GM12892 (cell line): ENCODE measurements around the gene FAM114A1.

Experiments used
- POLR2A ChIP-seq: IDR thresholded peaks from 2 replicates; pipeline ENCODE4 v1.6.1; 2011; ENCODE audit warnings: low read depth, low read length, control low read depth
- POLR2AphosphoS5 ChIP-seq: IDR thresholded peaks from 2 replicates; pipeline ENCODE4 v1.6.1; 2011; ENCODE audit warnings: low read depth, low read length, control low read depth
- TAF1 ChIP-seq: IDR thresholded peaks from 2 replicates; pipeline ENCODE4 v1.6.1; 2011; ENCODE audit warnings: low read depth, mild to moderate bottlenecking, control low read depth, low read length, borderline replicate concordance

DNA sequence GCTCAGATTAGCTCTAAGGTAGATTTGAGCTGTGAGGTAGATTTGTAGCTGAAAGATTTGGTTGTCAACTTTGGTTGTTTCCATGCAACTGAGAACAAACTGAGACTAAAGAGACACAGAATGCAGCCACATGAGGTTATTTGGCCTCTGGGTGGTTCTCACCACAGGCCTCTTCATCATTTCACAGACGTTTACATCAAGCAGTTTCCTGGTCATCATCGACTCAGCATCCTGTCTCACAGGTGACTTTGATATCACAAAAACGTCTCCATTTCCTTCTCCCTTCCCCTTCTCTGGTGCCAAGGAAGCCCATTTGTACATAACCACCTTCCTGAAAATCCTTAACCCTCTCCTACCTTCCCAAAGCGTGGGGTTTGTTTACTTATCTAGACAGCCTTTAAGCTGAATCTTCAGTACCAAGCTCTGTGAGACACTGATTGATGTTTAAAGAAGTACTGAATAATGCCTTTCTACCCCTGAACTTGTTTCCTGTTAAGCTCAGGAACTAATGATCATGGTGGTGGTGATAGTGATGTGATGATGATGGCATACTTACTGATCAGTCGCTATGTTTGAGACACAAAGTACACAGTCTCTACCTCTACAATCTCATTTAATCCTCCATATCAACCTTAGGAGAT, 81.9 kb downstream of the FAM114A1 start:
- TF ChIP-seq POLR2A (no peak), POLR2AphosphoS5 (no peak), TAF1 (no peak)
